Activated CD8-positive, alpha-beta T cell treated with anti-CD3 and anti-CD28 coated beads, Interleukin-2, amount 10 ng/mL, durations not matched to agents 7 days and 5 days (primary cell): Measurements from ENCODE around the gene FADS2. TPM values are rescaled to one million over a fixed set of nuclear protein-coding genes. Genes with fewer than 3 reads are reported as not detected.

ENCODE experiments used
- ATAC-seq: fragments of 150-1000 bp; cut with Tn5 transposase; one replicate; pipeline ENCODE4 v1.10.0; 2021; ENCODE audit warnings: moderate library complexity
- CTCF ChIA-PET: fragments of 350-600 bp; sonication (Branson Sonifier 250); formaldehyde crosslinking; loops from one replicate; lab custom pipeline; 2021; ENCODE audit warnings: antibody characterized with exemption; lab: Charles Lee
- POLR2A ChIA-PET: fragments of 350-600 bp; sonication (Branson Sonifier 250); formaldehyde crosslinking; loops from one replicate; lab custom pipeline; 2021; ENCODE audit warnings: antibody characterized with exemption; lab: Charles Lee
- DNase-seq: peaks from one replicate; pipeline ENCODE4 v3.0.0-alpha.2; 2020
- H3K27ac Mint-ChIP-seq: one replicate; pipeline ENCODE4 v1.8.0; 2021; ENCODE audit warnings: mild to moderate bottlenecking, mixed read lengths
- H3K27me3 Mint-ChIP-seq: one replicate; pipeline ENCODE4 v1.8.0; 2021; ENCODE audit warnings: low read depth, mixed read lengths
- H3K36me3 Mint-ChIP-seq: one replicate; pipeline ENCODE4 v1.8.0; 2021; ENCODE audit warnings: low read depth, mixed read lengths
- H3K4me1 Mint-ChIP-seq: one replicate; pipeline ENCODE4 v1.8.0; 2021; ENCODE audit warnings: low read depth, mixed read lengths
- H3K4me3 Mint-ChIP-seq: one replicate; pipeline ENCODE4 v1.8.0; 2021; ENCODE audit warnings: mild to moderate bottlenecking, mixed read lengths
- H3K9me3 Mint-ChIP-seq: one replicate; pipeline ENCODE4 v1.8.0; 2022; ENCODE audit warnings: mixed read lengths; ENCODE audit not compliant: insufficient read depth
- total RNA-seq, 2 experiments: library from RNA; stranded (reverse); gene quantifications; one replicate each; pipeline ENCODE4 v1.2.3, GENCODE V29; 2021

FADS2 gene
- total RNA-seq, 2 experiments from 2014 or later = 395 to 416 TPM

DNA sequence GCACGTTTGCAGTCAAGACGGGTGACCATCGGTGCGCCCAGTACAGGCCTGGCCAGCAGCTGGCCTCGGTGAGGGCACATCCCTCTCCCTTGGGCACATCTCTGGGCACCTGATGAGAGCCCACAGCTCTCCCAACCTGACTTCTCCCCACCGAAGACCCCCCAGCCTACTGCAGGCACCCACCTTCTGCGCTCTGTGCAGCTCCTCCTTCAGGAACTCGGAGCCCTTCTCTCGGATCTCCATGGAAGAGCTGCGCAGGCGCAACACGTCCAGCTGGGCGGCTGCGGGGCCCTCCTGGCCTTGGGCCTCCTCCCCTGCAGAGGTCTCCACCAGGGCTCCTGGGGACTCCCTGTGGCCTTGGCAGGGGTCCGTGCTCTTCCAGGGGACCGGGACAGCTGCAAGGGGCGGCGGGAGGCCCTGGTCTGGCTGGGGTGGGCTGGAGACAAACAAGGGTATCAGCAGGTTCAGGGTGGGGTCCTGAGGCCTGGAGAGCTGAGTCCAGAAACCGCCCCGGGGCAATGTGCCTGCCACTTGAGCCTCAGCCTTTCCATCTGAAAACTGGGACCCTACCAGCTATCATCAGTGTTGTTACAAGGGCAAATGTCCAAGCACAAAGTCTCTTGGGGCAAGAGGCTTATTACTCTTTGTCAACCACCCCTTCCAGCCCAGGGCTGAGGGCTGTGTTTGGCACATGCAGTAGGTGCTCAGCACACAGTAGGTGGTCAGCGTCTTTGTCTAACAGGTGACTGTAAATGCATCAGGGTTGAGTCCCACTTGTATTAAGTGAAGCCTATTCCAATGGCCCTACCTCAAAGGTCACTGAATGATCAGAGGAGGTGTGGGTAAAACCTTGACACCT, 80.0 kb downstream of the FADS2 start:
- H3K4me1 Mint-ChIP-seq = no peaks in the 10 kb centered on the region
- ChIA-PET CTCF (interaction anchor here (1.0 to 2.5 kb wide), 4 partner anchors 10 to 200 kb away, joined by 3 to 23 read pairs (median 8); no protein-coding TSS in a partner anchor), POLR2A (interaction anchor here (0.6 kb wide), 1 partner anchor 187 kb away, joined by 3 read pairs; no protein-coding TSS in a partner anchor)
- H3K27me3 Mint-ChIP-seq = peaks cover 4% of the 10 kb centered on the region
- H3K4me3 Mint-ChIP-seq = no peak overlapping the region
- no peaks in the 10 kb centered on the region for H3K36me3 Mint-ChIP-seq
- ATAC-seq (no peak), DNase-seq (no peak)
- no peaks in the 10 kb centered on the region for H3K9me3 Mint-ChIP-seq
- H3K27ac Mint-ChIP-seq = no peak overlapping the region

DNA sequence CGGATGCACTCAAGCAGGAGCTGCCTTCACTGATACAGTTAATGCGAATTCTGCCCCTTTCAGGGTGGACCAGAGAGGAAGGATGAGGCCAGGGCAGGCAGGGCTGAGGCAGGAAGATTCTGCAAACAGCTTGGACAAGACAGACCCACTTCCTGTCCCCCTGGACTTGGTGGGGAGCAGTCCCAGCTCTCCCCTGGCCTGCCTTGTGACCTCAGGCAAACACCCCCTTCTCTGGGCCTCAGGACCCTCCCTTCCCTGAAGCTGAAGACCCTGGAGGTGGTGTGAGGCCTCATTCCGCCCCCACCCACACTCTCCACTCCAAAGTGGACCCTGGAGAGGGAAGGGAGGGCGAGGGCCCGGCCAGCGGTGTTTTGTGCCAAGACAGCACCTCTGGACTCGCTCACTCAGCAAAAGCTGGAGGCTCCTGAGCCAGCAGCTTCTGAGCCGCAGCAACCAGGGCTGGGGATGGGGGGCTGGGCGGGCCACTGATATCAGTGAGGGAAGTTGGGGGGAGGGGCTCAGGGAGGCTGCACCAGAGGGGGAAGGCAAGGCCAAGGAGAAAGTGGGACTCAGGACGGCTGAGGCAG, 80.7 kb downstream of the FADS2 start:
- H3K4me3 Mint-ChIP-seq = no peak overlapping the region
- no peak for DNase-seq
- peaks cover 3% of the 10 kb centered on the region for H3K27me3 Mint-ChIP-seq
- POLR2A ChIA-PET = no interaction called here
- no peak overlapping the region for H3K27ac Mint-ChIP-seq
- no peaks in the 10 kb centered on the region for H3K4me1 Mint-ChIP-seq
- H3K9me3 Mint-ChIP-seq = no peaks in the 10 kb centered on the region
- CTCF ChIA-PET = interaction anchor here (1.9 to 2.5 kb wide), 2 partner anchors 11 to 173 kb away, joined by 12 to 23 read pairs; no protein-coding TSS in a partner anchor
- no peak for ATAC-seq
- H3K36me3 Mint-ChIP-seq = no peaks in the 10 kb centered on the region

DNA sequence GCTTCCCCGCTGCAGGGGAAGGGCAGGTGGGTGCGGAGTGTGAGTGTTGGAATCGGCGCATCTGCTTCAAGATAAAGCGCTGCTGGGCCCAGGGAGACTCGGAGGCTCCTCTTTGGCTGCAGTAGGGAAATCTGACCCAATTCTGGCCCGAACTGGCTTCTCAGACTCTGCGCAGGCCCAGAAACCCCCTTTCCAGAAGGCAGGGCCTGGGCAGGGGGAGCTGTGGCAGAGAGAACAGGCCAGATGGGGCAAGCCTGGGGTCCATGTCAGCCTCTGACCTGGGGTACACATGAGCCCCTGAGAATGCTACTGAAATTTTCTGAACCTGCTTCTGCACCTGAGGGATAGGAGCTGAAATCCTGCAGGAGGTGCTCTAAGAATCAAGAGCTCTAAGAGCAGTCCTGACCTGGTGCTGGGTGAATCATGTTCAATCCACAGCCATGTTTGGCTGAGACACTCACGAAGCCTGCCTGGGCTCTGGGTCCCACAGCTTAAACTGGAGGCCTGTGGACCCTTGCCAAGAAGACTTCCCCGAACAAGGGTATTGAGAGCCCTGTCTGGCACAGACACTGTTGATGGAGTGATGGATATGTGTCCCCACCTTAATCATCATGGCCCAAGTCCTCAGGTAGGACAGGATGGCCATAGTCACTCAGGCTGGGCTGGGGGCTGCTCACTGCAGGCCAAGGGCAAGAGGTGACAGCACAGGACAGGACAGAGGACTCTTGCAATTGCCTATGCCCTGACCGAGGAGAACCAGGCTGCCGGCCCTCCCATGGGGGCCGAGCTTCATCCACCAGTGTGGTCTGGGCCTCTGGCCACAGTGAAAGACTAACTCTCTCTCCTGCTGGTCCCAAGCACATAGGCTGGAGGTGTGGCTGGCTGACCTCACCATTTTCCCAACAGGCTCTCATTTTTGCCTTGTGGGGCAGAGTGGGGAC, 82.4 kb downstream of the FADS2 start:
- Mint-ChIP-seq H3K9me3 (no peaks in the 10 kb centered on the region), H3K27me3 (peaks cover 9% of the 10 kb centered on the region), H3K4me3 (no peak overlapping the region), H3K36me3 (no peaks in the 10 kb centered on the region), H3K27ac (no peak overlapping the region), H3K4me1 (no peaks in the 10 kb centered on the region)
- DNase-seq (no peak), ATAC-seq (no peak)
- POLR2A ChIA-PET = no interaction called here
- CTCF ChIA-PET = interaction anchor here (1.0 kb wide), 1 partner anchor 172 kb away, joined by 6 read pairs; no protein-coding TSS in a partner anchor

DNA sequence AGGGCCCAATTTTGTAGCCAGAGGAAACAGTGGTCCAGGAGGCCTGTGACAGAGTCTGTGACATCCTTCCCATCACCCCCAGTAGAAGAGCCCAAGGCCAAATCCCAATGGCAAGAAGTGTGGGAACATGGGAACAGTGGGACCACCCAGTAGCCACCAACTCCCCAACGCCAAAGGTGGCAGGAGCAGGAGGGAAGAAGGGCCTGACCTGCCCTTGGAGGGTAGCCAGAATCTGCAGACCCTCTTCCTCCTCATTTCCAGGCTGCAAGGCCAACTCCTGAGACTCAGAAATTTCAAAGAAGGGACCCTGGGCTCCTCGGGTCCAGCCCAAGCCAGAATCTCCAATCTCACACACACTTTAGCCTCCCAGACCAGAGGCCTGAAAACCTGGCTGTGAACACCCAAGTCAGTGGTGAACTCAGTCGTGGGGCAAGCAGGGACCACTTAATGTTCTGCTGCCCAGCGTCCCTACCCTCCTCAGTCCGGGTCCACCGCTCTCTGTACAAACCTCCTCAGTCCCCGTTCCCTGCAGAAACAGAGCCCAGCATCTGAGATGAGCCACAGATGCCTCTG, 83.1 kb downstream of the FADS2 start:
- ATAC-seq = no peak
- no peaks in the 10 kb centered on the region for H3K36me3 Mint-ChIP-seq
- ChIA-PET POLR2A (no interaction called here), CTCF (no interaction called here)
- peaks cover 14% of the 10 kb centered on the region for H3K27me3 Mint-ChIP-seq
- no peak overlapping the region for H3K4me3 Mint-ChIP-seq
- H3K27ac Mint-ChIP-seq = no peak overlapping the region
- H3K9me3 Mint-ChIP-seq = no peaks in the 10 kb centered on the region
- DNase-seq = no peak
- no peaks in the 10 kb centered on the region for H3K4me1 Mint-ChIP-seq

DNA sequence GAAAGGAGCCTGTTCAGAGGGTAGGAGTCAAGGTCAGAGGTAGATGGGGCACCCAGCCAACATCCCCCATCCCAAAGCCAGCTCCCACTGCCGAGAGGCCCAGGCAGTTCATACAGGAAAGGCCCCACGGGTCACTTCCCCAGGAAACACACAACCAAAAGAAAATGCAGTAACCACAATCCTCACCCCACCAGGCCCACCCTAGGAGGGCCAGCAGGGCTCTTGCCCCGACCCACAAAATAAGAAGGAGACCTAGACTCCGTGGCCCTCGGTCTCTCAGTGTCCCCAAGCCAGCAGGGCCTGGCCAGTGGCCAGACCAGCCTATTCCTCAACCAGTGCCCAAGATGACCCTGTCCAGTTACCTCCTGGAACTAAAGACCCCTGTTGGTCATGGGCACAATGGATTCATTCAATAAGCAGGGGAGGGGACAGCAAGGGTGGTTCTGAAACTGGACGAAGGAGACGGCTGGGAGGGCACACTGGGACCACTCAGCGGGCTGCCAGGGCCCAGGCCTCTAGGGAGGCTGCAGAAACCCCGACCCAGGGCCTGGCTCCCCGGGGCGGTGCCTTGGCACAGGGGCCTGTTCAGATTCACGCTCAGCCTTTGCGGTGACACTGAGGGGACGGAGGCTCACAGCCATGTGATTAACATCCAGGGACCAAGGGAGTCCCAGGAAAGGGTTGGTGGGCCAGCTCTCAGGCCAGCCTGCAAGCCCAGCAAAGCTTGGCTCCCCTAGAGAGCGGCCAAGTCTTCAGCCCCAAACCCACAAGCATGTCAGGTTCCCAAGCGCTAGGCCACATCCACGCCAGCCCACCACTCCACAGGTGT, 83.8 kb downstream of the FADS2 start:
- CTCF ChIA-PET = interaction anchor here (1.8 kb wide), 1 partner anchor 13 kb away, joined by 7 read pairs; no protein-coding TSS in a partner anchor
- H3K4me3 Mint-ChIP-seq = no peak overlapping the region
- H3K9me3 Mint-ChIP-seq = no peaks in the 10 kb centered on the region
- no peak overlapping the region for H3K27ac Mint-ChIP-seq
- no peaks in the 10 kb centered on the region for H3K4me1 Mint-ChIP-seq
- no peak for DNase-seq
- no peak for ATAC-seq
- POLR2A ChIA-PET = no interaction called here
- no peaks in the 10 kb centered on the region for H3K36me3 Mint-ChIP-seq
- H3K27me3 Mint-ChIP-seq = peaks cover 19% of the 10 kb centered on the region

DNA sequence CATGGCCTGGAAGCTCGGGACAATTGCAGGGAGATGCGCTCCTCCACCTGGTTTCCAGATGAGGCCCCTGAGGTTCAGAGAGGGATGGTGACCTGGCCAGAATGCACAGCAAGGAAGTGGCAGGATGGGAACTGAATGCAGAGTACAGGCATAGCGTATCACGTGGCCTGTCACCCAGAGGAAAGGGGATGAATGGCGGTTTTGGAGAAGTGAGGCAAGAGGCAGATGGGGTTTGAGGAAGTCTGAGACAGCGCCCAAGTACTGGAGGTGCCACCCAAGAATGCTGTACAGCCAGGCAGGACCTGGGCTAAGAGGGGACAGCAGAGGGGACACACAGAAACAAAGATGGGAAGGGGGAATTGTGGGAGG, 84.4 kb downstream of the FADS2 start:
- ChIA-PET POLR2A (no interaction called here), CTCF (interaction anchor here (1.8 kb wide), 1 partner anchor 13 kb away, joined by 7 read pairs; no protein-coding TSS in a partner anchor)
- Mint-ChIP-seq H3K4me1 (no peaks in the 10 kb centered on the region), H3K4me3 (no peak overlapping the region), H3K27me3 (peaks cover 20% of the 10 kb centered on the region), H3K27ac (no peak overlapping the region), H3K9me3 (no peaks in the 10 kb centered on the region), H3K36me3 (no peaks in the 10 kb centered on the region)
- DNase-seq (no peak), ATAC-seq (no peak)

DNA sequence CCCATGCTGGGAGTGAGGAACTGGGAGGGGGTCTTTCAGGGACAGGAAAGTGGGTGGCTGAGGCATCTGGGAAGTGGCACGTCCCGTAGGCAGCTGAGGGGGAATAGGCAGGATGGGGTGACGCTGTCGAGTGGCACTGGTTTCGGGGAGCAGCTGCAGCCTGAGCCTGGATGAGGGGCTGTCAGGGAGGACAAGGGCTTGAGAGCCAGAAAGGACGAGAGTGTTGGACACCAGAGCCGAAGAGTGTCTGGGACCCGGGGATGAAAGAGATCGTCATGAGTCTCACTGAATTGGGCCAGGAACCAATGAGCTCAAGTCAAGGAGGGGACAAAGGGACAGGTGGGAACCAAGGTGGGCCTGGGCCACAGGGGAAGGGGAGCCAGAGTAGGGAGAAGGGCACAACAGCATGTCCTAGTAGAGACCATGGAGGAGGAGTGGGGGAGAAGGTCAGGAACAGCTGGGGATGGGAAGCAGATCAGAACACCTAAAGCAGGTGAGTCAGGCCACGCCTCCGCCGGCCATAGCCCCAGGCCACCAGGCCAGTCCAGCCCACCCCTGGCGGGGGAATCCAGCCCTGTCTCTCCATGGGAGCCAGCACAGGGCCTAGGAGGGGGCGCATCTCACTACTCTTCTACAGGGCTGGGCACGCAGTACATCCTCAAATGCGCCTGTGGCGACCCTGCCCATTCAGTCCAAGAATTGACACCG, 85.0 kb downstream of the FADS2 start:
- no peak for ATAC-seq
- H3K4me3 Mint-ChIP-seq = no peak overlapping the region
- ChIA-PET POLR2A (no interaction called here), CTCF (interaction anchor here (1.8 kb wide), 1 partner anchor 14 kb away, joined by 7 read pairs; no protein-coding TSS in a partner anchor)
- peaks cover 26% of the 10 kb centered on the region for H3K27me3 Mint-ChIP-seq
- no peaks in the 10 kb centered on the region for H3K9me3 Mint-ChIP-seq
- no peak overlapping the region for H3K27ac Mint-ChIP-seq
- no peak for DNase-seq
- no peaks in the 10 kb centered on the region for H3K36me3 Mint-ChIP-seq
- peaks cover 5% of the 10 kb centered on the region for H3K4me1 Mint-ChIP-seq

DNA sequence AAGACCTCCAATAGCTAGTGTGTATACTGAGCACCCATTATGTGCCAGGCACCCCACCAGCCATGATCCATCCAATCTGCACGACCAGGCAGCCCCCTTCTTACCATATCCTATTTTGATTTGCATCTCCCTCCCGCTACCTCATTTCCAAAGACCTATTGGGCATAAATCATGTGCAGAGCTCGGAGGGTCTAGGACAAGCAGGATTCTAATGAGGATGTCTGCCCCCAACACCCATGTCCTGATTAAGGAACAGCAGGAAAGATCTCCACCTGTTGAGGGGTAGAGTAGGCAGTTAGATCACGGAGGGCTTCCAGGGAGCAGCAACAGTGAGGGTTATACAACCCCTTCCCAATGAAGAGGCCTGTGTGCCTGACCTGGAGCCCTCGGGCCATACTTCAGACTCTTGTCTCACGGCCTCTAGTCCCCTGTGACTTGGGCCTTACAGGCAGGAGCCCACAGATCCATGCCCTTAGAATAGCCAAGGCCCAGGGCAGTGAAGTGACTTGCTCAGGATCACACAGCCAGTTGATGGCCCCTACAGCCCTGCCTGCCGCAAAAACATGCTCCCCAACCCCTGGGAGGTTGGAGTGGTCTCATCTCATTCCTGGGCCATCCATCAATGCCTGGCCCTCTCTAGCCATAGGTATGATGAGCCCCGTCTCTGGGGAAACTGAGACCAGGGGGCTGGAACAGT, 85.7 kb downstream of the FADS2 start:
- H3K4me3 Mint-ChIP-seq = no peak overlapping the region
- peaks cover 33% of the 10 kb centered on the region for H3K27me3 Mint-ChIP-seq
- no peaks in the 10 kb centered on the region for H3K9me3 Mint-ChIP-seq
- H3K4me1 Mint-ChIP-seq = peaks cover 8% of the 10 kb centered on the region
- ChIA-PET POLR2A (interaction anchor here (0.6 kb wide), 1 partner anchor 11 kb away, joined by 3 read pairs; no protein-coding TSS in a partner anchor), CTCF (interaction anchor here (0.8 to 1.8 kb wide), 3 partner anchors 15 to 34 kb away, joined by 3 to 7 read pairs (median 7); no protein-coding TSS in a partner anchor)
- no peak overlapping the region for H3K27ac Mint-ChIP-seq
- DNase-seq (no peak), ATAC-seq (no peak)
- no peaks in the 10 kb centered on the region for H3K36me3 Mint-ChIP-seq

DNA sequence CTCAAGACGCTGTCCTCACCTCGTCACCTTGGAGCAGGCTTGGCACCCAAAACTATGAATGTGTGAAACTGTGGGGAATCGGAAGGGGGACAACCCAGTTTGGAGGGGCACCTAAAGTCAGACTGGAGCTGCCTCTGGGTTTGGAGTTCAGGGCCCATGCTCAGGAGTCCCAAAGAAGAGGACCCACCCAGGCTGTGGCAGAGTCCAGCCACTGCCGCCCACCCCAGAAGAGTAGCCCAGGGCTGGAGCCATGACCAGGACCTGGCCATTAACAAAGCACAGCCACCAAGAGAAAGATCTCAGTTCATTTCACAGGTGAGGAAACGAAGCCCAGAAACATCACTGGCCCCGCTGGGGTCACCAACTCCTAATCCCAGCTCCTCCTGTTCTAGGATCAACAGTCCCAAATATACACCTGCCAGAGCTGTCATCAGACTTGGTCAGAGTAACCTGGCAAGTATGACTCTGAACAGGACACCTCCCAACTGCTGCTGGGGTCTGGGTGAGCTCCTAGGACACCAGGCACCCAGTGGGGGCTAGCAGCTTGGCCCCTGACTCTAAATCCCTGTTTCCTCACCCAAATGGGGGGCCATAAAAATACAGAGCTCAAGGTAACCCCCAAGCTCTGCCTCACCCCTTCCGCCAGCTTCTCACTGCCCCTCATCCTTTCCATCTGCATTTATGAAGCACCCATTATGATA, 86.5 kb downstream of the FADS2 start:
- ChIA-PET CTCF (interaction anchor here (0.8 to 1.5 kb wide), 2 partner anchors 32 to 34 kb away, joined by 3 to 7 read pairs; no protein-coding TSS in a partner anchor), POLR2A (interaction anchor here (0.6 kb wide), 2 partner anchors 10 to 23 kb away, joined by 3 to 5 read pairs; no protein-coding TSS in a partner anchor)
- no peak overlapping the region for H3K27ac Mint-ChIP-seq

More for the DNA sequence above, 86.5 kb downstream of the FADS2 start:
- ATAC-seq = no peak
- Mint-ChIP-seq H3K4me3 (no peak overlapping the region), H3K4me1 (peaks cover 8% of the 10 kb centered on the region), H3K9me3 (no peaks in the 10 kb centered on the region), H3K36me3 (no peaks in the 10 kb centered on the region), H3K27me3 (peaks cover 36% of the 10 kb centered on the region)
- DNase-seq = no peak
